ENCODE data around the gene C1QTNF2. TPM values are rescaled to one million over a fixed set of nuclear protein-coding genes. Genes with fewer than 3 reads are reported as not detected.
A peak's percentile ranks its signal among the peaks of the same experiment; 100 is the strongest.

The C1QTNF2 gene
- 1 to 10 TPM; 1.2 to 2.3 TPM for total RNA-seq
- long read RNA-seq, partial matches to known transcripts: 1 of 2 reads
- long read RNA-seq, other reads (novel, unspliced or antisense): 0 of 2 reads

GRCh38 chr5:160369990-160370712 is at the start of gene C1QTNF2:
C1QTNF2 (minus strand) TSS chr5:160370626; CDS start chr5:160355011, 15,615 bp downstream.
- ATAC-seq: peak; percentile 89 to 91
- DNase-seq: peak; percentile 77
- intact Hi-C loops (cut with DNase I): no loop called here

GRCh38 chr5:160420331-160420610 is 49.8 kb upstream of the C1QTNF2 start:
- no peak for DNase-seq
- intact Hi-C loops (cut with DNase I): no loop called here
- ATAC-seq: no peak

DNA sequence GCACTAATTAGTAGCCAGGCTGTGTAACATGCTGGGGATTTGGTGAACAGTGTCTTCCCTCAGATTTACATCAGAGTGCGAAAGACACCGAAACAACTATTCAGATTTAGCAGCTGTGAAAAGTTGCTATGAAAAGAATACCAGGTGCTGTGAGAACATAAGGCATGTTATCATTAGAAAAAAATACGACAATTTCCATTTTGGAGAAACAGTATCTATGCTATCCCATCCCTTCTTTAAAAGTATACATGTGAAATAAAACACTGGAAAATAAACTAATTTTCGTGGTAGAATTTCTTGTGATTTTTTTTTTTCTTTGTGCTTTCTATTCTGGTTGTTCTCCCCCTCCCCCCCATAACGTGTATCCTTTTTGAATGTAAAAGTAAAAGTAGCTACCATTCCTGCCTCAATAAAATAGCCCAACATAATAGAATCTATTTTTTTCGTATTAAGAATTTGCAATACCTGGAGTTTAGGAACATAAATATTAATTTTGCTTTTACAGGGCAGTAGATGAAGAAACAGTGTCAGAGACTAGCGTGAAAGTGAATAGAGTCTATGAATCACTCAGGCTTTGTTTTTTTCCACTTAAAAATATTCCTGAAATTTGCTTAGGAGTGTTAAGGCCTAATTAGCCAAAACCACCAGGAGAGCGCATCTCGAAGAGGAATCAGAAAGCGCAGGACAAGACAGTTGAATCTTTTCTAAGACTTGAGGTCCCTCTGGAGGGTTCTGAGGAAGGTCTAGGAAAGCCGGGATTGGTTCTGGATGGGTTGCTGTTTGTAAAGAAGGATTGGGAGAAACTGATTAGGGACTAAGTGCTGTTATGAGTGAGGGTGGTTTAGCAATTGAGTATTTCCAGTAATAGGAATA is 49.3 kb upstream of the C1QTNF2 start:
- ATAC-seq (no peak), DNase-seq (no peak)
- intact Hi-C loops (cut with DNase I): no loop called here

DNA sequence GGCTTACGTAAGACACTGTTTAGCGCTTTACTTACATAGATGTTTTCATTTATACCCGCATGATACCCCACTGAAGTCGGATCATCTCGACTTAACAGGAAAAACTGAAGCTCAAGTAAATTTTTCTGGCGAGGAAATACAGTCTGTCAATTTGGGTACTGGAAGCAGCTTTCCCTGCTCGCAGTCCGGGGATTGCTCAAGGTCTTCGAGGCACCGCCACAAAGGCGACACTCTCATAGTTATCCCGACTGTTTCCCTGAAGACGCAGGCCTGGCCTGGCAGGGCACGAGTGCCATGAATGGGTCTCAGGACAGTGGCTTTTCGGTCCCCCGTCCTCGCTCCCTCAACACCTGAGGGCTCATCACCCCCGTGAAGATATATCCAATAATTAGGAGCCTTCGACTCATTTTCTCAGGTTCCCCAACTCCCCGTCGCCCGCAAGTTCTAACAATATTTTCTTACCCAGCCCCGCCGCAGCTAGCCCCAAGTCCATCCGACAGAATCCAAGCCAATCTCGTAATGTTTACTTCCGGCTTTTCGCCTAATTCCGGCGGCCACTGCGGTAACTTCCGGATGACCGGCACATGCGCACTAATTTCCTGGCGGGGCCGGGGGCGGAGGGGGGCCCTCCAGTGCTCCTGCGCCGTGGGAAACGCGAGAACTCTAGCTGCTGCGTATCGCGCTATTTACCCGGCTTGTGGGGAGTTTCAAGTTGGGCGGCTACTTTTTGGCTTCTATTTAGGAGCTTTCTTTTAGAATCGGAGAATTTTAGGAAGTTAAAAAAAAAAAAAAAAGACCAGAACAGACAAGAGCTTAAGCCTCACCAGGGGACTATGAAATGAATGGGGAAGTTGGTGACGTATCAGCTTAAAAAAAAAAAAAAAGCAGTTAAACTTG is 48.4 kb upstream of the C1QTNF2 start, which contains the start of gene SLU7:
SLU7 (minus strand) TSS at position 521 of the 897 bp plus-strand sequence. CDS start 3,787 bp downstream, outside the sequence.
- DNase-seq (peak; percentile 94), ATAC-seq (peak; percentile 93 to 95)
- intact Hi-C loops (cut with DNase I): no loop called here

- ATAC-seq (peak; percentile 98 to 99), DNase-seq (peak; percentile 94)
- intact Hi-C loops (cut with DNase I): no loop called here
These were observed 29.3 kb upstream of the C1QTNF2 start, which contains the start of gene FAM200C for GRCh38 chr5:160399402-160400353. FAM200C (minus strand) TSS chr5:160400054; CDS start chr5:160395490, 4,564 bp downstream.

DNA sequence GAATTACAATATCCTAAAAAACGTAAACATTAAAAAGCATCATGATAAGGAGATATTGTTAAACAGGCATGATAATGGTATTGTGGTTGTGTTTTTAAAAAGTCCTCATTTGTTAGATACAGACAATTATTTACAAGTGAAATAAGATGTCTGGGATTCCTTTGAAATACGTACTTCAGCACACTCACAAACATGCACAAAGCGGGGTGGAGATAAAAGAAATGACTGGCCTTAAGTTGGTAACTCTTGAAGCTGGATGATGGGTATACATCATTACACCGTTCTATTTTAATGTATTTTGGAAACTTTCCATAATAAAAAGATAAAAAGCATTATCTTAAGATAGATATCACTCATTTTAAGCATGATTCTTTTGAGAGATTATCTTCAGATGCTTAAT is 28.4 kb upstream of the C1QTNF2 start:
- ATAC-seq (peak in 1 of 2 donors; percentile 20), DNase-seq (no peak)
- intact Hi-C loops (cut with DNase I): no loop called here

DNA sequence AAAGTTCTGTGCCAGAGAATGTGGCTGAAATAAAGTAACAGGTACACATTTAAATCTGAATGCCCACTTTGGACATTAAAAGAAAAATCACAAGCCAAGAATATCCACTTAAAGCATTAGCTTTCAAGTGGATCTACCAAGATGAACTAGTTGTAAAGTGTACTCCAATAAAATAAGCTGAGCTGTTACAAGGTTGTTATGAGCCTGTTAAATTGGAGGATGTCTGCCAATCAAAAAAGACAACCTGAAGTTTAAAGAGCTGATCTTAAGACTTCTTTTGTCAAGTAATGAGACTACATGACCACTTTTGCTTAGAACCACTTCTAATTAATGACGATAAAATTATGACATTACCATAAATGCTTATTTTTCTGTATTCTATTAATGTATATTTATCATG is 27.1 kb upstream of the C1QTNF2 start:
- intact Hi-C loops (cut with DNase I): no loop called here
- DNase-seq: no peak
- no peak for ATAC-seq

DNA sequence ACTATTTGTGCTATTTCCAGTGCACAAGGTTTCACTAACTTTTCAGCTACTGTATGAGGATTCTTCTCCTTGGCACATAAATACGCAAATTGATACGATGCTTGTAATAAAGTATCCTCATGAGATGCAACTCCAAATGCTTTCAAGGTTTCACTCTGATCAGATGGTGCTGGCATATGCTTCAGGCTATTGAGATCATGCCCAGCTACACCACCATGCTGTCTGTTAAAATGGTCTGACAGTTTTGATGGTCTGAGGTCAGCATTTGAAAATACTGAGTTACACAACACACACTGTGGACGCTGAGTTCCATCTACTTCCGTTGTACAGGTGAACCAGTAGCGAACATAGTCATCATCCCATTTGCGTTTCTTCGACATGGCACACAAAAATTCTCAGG is 24.7 kb upstream of the C1QTNF2 start:
- intact Hi-C loops (cut with DNase I): no loop called here
- ATAC-seq (no peak), DNase-seq (no peak)

GRCh38 chr5:160390787-160391696 is 20.6 kb upstream of the C1QTNF2 start:
- ATAC-seq (no peak), DNase-seq (no peak)
- intact Hi-C loops (cut with DNase I): loop anchor here in 1 of 2 donors (2.0 kb wide), 1 partner anchor 368 kb away; no protein-coding TSS in a partner anchor

GRCh38 chr5:160387445-160387844 is 17.0 kb upstream of the C1QTNF2 start:
- ATAC-seq (no peak), DNase-seq (no peak)
- intact Hi-C loops (cut with DNase I): no loop called here

DNA sequence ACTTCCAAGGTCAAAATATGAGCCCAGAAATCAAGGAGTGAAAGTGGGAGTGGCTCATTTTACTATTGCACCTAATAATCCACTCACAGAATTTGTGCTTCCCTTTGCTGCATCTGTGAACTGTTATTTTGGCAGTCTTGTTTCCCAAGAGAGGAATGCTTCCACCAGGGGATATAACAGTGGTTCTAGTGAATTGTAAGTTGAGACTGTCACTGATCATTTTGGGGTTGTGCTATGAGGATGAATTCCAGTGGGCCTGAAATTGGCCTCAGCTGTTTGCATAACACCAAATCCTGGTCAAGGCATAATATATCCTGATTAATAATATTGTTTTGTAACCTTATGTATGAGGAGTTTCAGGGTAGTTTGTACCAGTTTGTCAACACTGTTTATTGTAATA is 15.1 kb upstream of the C1QTNF2 start:
- intact Hi-C loops (cut with DNase I): no loop called here
- ATAC-seq (no peak), DNase-seq (no peak)

GRCh38 chr5:160384681-160385080 is 14.3 kb upstream of the C1QTNF2 start:
- intact Hi-C loops (cut with DNase I): no loop called here
- DNase-seq (no peak), ATAC-seq (no peak)

- intact Hi-C loops (cut with DNase I): no loop called here
- no peak for ATAC-seq
- no peak for DNase-seq
These were observed 11.9 kb upstream of the C1QTNF2 start for GRCh38 chr5:160382346-160382745.

GRCh38 chr5:160380041-160380440 is 9.6 kb upstream of the C1QTNF2 start:
- no peak for ATAC-seq
- intact Hi-C loops (cut with DNase I): no loop called here
- DNase-seq: no peak

DNA sequence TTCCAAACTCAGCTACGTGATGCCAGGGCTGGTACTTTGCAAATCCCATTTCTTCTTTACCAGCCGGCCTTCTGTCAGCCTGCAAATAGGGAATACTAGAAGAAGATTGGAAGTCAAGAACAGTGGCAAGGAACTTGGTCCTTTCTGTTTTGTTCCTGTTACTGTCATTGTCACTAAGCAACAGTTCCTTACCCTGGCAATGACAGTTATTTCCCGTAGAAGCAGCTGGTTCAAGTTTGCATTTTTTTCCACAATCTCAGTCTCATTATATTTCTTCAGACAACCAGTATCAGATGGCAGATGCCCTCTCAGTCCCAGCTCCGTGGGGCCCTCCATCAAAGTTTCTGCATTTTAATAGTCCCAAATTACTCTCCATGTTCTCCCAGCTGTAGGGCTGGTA is 9.1 kb upstream of the C1QTNF2 start:
- ATAC-seq: peak in 1 of 2 donors; percentile 38
- intact Hi-C loops (cut with DNase I): no loop called here
- no peak for DNase-seq

DNA sequence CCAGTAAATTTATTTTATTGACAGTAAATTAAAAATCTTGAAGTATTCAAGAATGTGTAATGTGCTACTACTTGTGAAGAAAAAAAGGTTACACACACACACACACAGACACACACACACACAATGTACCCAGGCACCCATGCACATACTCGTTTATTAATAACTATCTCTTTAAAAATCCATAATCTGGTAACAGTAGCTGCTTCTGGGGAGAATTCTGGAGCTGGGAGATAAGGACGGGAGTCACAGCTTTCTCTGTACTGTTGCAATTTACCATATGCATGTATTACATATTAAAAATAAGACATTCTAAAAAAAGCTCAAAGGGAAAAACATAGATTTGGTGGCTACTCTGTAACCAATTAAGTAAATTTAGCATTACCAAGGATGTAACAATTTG is 7.9 kb upstream of the C1QTNF2 start:
- ATAC-seq (no peak), DNase-seq (no peak)
- intact Hi-C loops (cut with DNase I): no loop called here

DNA sequence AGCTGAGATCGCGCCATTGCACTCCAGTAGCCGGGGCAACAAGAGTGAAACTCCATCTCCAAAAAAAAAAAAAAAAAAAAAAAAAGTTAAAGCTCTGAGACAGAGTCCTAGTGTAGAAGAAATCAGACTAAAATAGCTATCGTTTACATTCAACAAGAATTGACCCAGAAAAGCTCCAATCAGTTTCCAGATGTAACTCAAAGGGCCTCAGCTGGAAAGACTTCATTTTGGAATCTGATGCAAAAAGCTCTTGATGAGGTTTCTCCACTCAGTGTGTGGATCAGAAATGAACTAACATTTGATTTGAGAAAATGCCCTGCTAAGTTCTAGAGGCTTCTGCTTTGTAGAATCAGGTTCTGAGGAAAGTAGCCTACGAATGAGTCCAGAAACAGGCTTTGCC is 7.2 kb upstream of the C1QTNF2 start:
- intact Hi-C loops (cut with DNase I): no loop called here

More for the DNA sequence above, 7.2 kb upstream of the C1QTNF2 start:
- DNase-seq: no peak
- no peak for ATAC-seq
